ENCODE measurements around the gene SYNE2. TPM values are rescaled to one million over a fixed set of nuclear protein-coding genes. Genes with fewer than 3 reads are reported as not detected.

The SYNE2 gene
- polyA plus RNA-seq, 1 donor from 2014 or later = 82.3 TPM

- Histone ChIP-seq H3K4me3 (ENCODE audit: low read length) (no peak overlapping the region), H3K9ac (ENCODE audit: low read length) (no peak overlapping the region), H3F3A (ENCODE audit: insufficient read depth, low read length, poor library complexity, severe bottlenecking) (no peaks in the 10 kb centered on the region), H3K27ac (ENCODE audit: low read length) (no peak overlapping the region), H3K27me3 (ENCODE audit: insufficient read depth, low read depth, low read length) (no peaks in the 10 kb centered on the region), H3K4me2 (ENCODE audit: low read length) (no peak overlapping the region), H3K9me2 (ENCODE audit: insufficient read depth, low read length) (no peaks in the 10 kb centered on the region), H3K9me3 (ENCODE audit: low read length) (no peaks in the 10 kb centered on the region), H3K36me3 (ENCODE audit: insufficient read depth, low read length) (no peaks in the 10 kb centered on the region), H4K20me1 (ENCODE audit: insufficient read depth) (no peaks in the 10 kb centered on the region), H3K79me2 (replicated peaks; ENCODE audit: insufficient read depth, low read length) (no peaks in the 10 kb centered on the region), H2AFZ (ENCODE audit: low read depth, low read length) (no peak overlapping the region)
- no peak for TF ChIP-seq SMC3 (conservative IDR thresholded peaks at IDR 0.05; ENCODE audit: poor library complexity)
- no peak for TF ChIP-seq REST (IDR thresholded peaks at IDR 0.05; ENCODE audit: borderline replicate concordance)
- no peak for TF ChIP-seq EP300 (conservative IDR thresholded peaks at IDR 0.05; ENCODE audit: poor library complexity, severe bottlenecking)
- no peak for TF ChIP-seq POLR2AphosphoS5 (IDR thresholded peaks at IDR 0.05)
- no peak for TF ChIP-seq EZH2 (IDR thresholded peaks at IDR 0.05; ENCODE audit: borderline replicate concordance, insufficient read depth, low read length, poor library complexity, severe bottlenecking)
- no peak for TF ChIP-seq MXI1 (conservative IDR thresholded peaks at IDR 0.05; ENCODE audit: poor library complexity, severe bottlenecking)
- TF ChIP-seq TAF1 (IDR thresholded peaks at IDR 0.05; ENCODE audit: low read depth) = no peak
- no peak for TF ChIP-seq CTCF (IDR thresholded peaks at IDR 0.05; ENCODE audit: poor library complexity, severe bottlenecking)
- TF ChIP-seq RAD21 (conservative IDR thresholded peaks at IDR 0.05) = no peak
These were observed 128.8 kb downstream of the SYNE2 start for GRCh38 chr14:63981569-63981968.

GRCh38 chr14:63982156-63982555 is 129.4 kb downstream of the SYNE2 start:
- H3K27me3 ChIP-seq (ENCODE audit: insufficient read depth, low read depth, low read length) = no peaks in the 10 kb centered on the region
- no peak overlapping the region for H2AFZ ChIP-seq (ENCODE audit: low read depth, low read length)
- H3K36me3 ChIP-seq (ENCODE audit: insufficient read depth, low read length) = no peaks in the 10 kb centered on the region
- no peaks in the 10 kb centered on the region for H3K9me2 ChIP-seq (ENCODE audit: insufficient read depth, low read length)
- H3K9ac ChIP-seq (ENCODE audit: low read length) = no peak overlapping the region
- H4K20me1 ChIP-seq (ENCODE audit: insufficient read depth) = no peaks in the 10 kb centered on the region
- no peaks in the 10 kb centered on the region for H3K79me2 ChIP-seq (replicated peaks; ENCODE audit: insufficient read depth, low read length)
- no peak overlapping the region for H3K27ac ChIP-seq (ENCODE audit: low read length)
- no peak overlapping the region for H3K4me3 ChIP-seq (ENCODE audit: low read length)
- H3K4me2 ChIP-seq (ENCODE audit: low read length) = no peak overlapping the region
- no peaks in the 10 kb centered on the region for H3K9me3 ChIP-seq (ENCODE audit: low read length)
- H3F3A ChIP-seq (ENCODE audit: insufficient read depth, low read length, poor library complexity, severe bottlenecking) = no peaks in the 10 kb centered on the region
- no peak for TF ChIP-seq TAF1 (IDR thresholded peaks at IDR 0.05; ENCODE audit: low read depth)
- no peak for TF ChIP-seq REST (IDR thresholded peaks at IDR 0.05; ENCODE audit: borderline replicate concordance)
- no peak for TF ChIP-seq CTCF (IDR thresholded peaks at IDR 0.05; ENCODE audit: poor library complexity, severe bottlenecking)
- TF ChIP-seq SMC3 (conservative IDR thresholded peaks at IDR 0.05; ENCODE audit: poor library complexity) = no peak
- no peak for TF ChIP-seq RAD21 (conservative IDR thresholded peaks at IDR 0.05)
- TF ChIP-seq POLR2AphosphoS5 (IDR thresholded peaks at IDR 0.05) = no peak
- TF ChIP-seq EP300 (conservative IDR thresholded peaks at IDR 0.05; ENCODE audit: poor library complexity, severe bottlenecking) = no peak
- no peak for TF ChIP-seq EZH2 (IDR thresholded peaks at IDR 0.05; ENCODE audit: borderline replicate concordance, insufficient read depth, low read length, poor library complexity, severe bottlenecking)
- no peak for TF ChIP-seq MXI1 (conservative IDR thresholded peaks at IDR 0.05; ENCODE audit: poor library complexity, severe bottlenecking)

All from neural cell (in vitro differentiated cells).